Skeletal muscle tissue (tissue), 4 donors: Measurements from ENCODE around the gene EPB42. TPM values are rescaled to one million over a fixed set of nuclear protein-coding genes. Genes with fewer than 3 reads are reported as not detected.
"Not testable (repeated sequence)": the region's sequence is repeated elsewhere in the genome, so short reads cannot be mapped to it uniquely, and the experiment has no call there.

Experiments
- H3K27ac ChIP-seq: one replicate; pipeline ENCODE4 v1.7.0; 2013; ENCODE audit warnings: mild to moderate bottlenecking, low read depth, low read length, inconsistent platforms
- H3K27me3 ChIP-seq, 3 donors: one replicate each; pipeline ENCODE4 v1.7.0; 2013; ENCODE audit warnings: low read length in 3 of 3; ENCODE audit not compliant: control insufficient read depth in 3 of 3, insufficient read depth in 3 of 3
- H3K36me3 ChIP-seq, 3 donors: one replicate each; pipeline ENCODE4 v1.7.0; 2013; ENCODE audit warnings: low read length in 3 of 3; ENCODE audit not compliant: control insufficient read depth in 3 of 3, insufficient read depth in 3 of 3
- H3K4me1 ChIP-seq, 3 donors: one replicate each; pipeline ENCODE4 v1.7.0; 2013; ENCODE audit warnings: low read length in 3 of 3, mild to moderate bottlenecking in 3 of 3; ENCODE audit not compliant: control insufficient read depth in 3 of 3, insufficient read depth in 3 of 3
- H3K4me3 ChIP-seq, 3 donors: one replicate each; pipeline ENCODE4 v1.7.0; 2013; ENCODE audit warnings: low read length in 3 of 3
- H3K9ac ChIP-seq, 3 donors: one replicate each; pipeline ENCODE4 v1.7.0; 2013; ENCODE audit warnings: low read length in 3 of 3, mild to moderate bottlenecking in 3 of 3, moderate library complexity in 2 of 3, low read depth in 1 of 3
- H3K9me3 ChIP-seq, 3 donors: one replicate each; pipeline ENCODE4 v1.7.0; 2013; ENCODE audit warnings: low read length in 3 of 3; ENCODE audit not compliant: control insufficient read depth in 3 of 3
- total RNA-seq: library from RNA; depleted of rRNA; stranded (reverse); fragments of >200 nt; gene quantifications from one replicate; pipeline ENCODE4 v1.2.3, GENCODE V29; 2014
- donor health status: Osteomylitis.

EPB42 gene
- total RNA-seq, 1 donor from 2014 or later: 13.6 TPM

DNA sequence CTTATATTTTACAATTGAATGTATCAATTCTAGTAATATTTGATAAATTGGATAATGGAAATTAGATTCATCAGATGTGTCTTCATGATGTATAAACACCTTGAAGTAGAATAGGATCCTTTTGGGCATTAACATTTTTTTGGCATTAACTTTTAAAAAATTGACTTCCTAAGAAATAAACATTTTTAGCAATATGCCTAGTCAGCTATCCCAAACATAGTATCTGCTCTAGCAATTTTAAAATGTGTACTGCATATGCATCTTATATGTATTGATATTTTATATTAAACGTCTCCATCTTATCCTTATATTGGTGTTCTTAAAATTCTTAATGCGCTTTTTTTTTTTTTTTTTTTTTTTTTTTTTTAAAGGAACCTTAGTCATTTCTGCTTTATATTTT, 27.1 kb downstream of the EPB42 start:
- Histone ChIP-seq H3K4me3 (no peak overlapping the region), H3K27me3 (no peaks in the 10 kb centered on the region), H3K4me1 (peaks cover 12 to 24% (median 23%) of the 10 kb centered on the region in 3 donors), H3K36me3 (peaks cover 23 to 55% (median 52%) of the 10 kb centered on the region in 3 donors), H3K27ac (no peak overlapping the region), H3K9ac (no peak overlapping the region), H3K9me3 (no peaks in the 10 kb centered on the region)

DNA sequence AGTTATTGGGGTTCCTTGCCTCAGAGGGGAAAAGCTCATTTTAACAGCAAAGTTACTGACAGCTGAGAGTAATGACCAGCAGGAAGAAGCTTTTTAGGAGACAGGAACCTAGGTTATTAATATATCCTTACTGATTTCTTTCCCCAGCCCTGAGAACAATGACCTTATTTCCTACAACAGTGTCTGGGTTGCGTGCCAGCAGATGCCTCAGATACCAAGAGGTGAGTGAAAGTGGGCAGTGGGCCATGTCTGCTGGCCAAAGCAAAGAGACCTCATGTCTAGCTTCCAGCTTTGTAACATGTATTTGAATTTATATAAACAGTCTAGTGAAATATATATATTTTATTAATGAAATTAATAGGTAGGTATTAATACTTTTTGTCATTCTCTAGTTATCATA, 30.6 kb downstream of the EPB42 start:
- Histone ChIP-seq H3K9ac (peak overlapping the region in 2 of 3 donors; percentile 10 to 28), H3K27ac (peak overlapping the region; percentile 54), H3K9me3 (no peaks in the 10 kb centered on the region), H3K4me3 (no peak overlapping the region), H3K27me3 (no peaks in the 10 kb centered on the region), H3K36me3 (peaks cover 17 to 46% (median 37%) of the 10 kb centered on the region in 3 donors), H3K4me1 (peaks cover 21 to 24% (median 23%) of the 10 kb centered on the region in 3 donors)

DNA sequence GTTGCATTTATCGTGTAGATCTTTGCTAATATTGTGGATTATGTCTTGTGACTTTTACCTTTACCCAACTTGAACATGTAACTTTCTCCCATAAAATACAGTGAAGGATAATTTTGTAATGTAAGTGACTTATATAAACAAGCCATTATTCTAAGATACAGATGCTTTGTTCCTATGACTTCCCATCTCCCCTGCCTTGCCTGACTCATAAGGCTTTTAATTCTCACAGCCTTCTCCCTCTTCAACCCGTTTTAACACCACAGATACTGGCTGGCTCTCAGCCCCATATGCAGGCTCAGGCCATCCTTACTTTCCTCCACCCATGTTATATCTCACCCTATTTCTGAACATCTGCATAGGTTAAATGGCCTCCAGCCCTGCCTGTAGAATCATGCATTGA, 31.5 kb downstream of the EPB42 start:
- no peak overlapping the region for H3K27ac ChIP-seq
- no peaks in the 10 kb centered on the region for H3K27me3 ChIP-seq
- no peak overlapping the region for H3K4me3 ChIP-seq
- peaks cover 20 to 29% (median 25%) of the 10 kb centered on the region in 3 donors for H3K4me1 ChIP-seq
- no peaks in the 10 kb centered on the region for H3K9me3 ChIP-seq
- peaks cover 17 to 43% (median 37%) of the 10 kb centered on the region in 3 donors for H3K36me3 ChIP-seq
- H3K9ac ChIP-seq: peak overlapping the region in 1 of 3 donors; percentile 10

DNA sequence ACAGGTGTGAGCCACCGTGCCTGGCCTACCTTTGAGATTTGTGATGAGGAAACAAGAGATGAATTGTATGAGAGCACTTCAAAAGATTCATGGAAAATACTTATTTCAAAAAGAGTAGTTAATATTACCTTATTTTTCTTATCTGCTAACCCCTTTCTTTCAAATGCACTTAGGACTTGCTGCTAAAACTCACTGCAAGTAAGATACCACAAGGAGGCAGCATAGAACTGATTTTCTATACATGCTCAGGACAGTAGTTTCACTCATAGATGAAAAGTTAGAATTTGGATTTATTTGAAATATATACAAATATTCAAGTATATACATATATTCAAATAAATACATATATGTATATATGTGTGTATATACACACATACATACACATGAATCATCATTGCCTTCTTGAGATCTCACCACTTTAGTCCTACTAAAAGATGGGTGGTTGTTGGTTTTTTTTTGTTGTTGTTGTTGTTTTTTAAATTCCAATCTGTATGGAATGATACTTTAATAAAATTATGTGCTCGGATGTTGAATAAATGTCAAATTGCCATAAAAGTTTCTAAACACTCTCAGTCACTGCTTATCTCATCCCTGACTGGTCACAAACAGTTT, 33.2 kb downstream of the EPB42 start:
- Histone ChIP-seq H3K9ac (no peak overlapping the region), H3K27ac (no peak overlapping the region), H3K4me3 (no peak overlapping the region), H3K27me3 (no peaks in the 10 kb centered on the region), H3K36me3 (peaks cover 14 to 34% (median 31%) of the 10 kb centered on the region in 3 donors), H3K4me1 (peaks cover 19 to 25% (median 24%) of the 10 kb centered on the region in 3 donors), H3K9me3 (no peaks in the 10 kb centered on the region)

DNA sequence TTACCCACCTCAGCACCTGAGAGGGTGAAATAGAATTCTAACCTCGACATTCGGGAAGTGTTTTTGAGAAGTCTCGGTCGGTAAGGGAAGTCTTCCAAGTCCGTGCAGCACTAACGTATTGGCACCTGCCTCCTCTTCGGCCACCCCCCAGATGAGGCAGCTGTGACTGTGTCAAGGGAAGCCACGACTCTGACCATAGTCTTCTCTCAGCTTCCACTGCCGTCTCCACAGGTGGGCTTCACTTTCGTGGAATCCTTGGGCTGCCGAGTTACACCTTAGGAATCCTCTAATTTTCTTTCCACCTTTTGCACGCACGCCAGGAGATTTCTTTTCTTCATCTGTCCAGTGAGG, 34.8 kb downstream of the EPB42 start:
- H3K9ac ChIP-seq: peak overlapping the region; percentile 85 to 93 (median 90)
- no peaks in the 10 kb centered on the region for H3K9me3 ChIP-seq
- H3K4me1 ChIP-seq: peaks cover 24 to 33% (median 29%) of the 10 kb centered on the region in 3 donors
- peak overlapping the region; percentile 83 for H3K27ac ChIP-seq
- no peaks in the 10 kb centered on the region for H3K27me3 ChIP-seq
- H3K4me3 ChIP-seq: peak overlapping the region; percentile 90 to 94 (median 91)
- peaks cover 8 to 18% (median 18%) of the 10 kb centered on the region in 3 donors for H3K36me3 ChIP-seq

DNA sequence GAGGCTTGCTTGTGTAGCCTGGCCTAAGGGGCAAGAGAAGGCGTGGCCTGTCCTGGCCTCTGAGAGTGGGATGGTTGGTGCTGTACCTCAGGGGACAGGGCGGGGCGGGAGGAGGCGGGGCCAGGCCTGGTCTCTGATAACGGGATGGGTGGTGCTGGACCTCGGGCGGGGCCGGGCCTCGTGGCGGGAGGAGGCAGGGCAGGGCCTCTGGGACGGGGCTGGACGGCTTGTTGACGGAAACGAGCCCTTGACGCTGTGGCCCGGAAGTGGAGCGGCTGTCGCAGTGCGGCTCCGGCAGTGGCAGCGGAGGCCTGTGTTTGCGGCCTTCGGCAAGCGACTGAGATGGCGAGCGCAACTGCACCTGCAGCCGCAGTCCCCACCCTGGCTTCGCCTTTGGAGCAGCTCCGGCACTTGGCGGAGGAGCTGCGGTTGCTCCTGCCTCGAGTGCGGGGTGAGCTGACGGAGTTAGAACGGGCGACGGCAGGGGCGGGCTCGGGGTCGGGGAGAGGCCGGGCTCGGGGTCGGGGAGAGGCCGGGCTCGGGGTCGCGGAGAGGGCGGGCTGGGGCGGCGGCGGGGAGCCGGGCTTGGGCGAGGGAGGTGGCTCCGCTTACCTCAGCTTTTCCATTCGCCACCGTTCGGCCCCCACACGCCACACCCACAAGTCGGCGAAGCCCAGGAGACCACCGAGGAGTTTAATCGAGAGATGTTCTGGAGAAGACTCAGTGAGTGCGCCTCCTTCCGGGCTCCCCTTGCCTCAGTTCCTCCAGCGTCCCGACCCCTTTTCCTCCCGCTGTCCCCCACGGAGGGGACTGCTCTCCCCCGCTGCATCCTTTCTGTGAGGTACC, 35.4 kb downstream of the EPB42 start, which contains the start of gene CCNDBP1:
CCNDBP1 (plus strand) TSS at position 247 of the 846 bp plus-strand sequence; CDS start at position 343, 96 bp downstream.
- Histone ChIP-seq H3K4me1 (peaks cover 24 to 33% (median 30%) of the 10 kb centered on the region in 3 donors), H3K9ac (peak within 1 kb of the TSS; percentile 85 to 93 (median 90)), H3K4me3 (peak within 1 kb of the TSS; percentile 90 to 94 (median 91)), H3K27me3 (no peaks in the 10 kb centered on the region), H3K9me3 (no peaks in the 10 kb centered on the region), H3K27ac (peak within 1 kb of the TSS; percentile 83), H3K36me3 (peaks cover 2 to 12% (median 12%) of the 10 kb centered on the region in 3 donors)

DNA sequence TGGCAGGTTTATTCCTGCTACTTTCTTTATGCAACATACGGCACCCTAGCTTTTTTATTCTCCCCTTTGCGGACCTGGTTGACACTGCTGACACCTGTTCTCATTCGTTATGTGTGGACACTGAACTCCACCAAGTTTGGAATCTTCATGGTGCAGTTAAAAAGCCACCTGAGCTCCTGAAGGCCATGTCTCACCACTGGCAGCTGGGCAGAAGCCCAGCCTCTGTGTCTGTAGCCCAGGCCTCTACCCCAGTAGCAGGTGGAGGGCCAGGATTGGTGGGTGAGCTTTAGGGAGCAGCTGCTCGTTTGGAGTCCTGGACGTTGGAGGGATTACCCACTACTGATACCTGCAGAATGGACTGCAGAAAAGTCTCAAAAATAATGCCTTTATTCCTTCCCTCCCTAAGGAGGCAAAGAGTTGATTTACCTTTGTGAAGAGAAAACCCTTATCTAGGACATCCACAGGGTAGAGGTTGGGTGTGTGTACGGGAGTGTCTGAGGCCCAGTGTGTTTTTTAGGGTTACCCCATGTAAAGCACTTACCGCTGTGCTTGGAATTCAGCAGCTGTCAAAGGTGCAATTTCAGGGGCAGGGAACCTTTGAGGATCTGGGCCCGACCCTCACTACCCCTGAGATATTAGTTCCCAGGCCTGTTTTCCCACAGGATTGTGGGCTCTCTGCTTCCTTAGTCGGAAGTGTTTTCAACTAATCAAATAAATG, 36.3 kb downstream of the EPB42 start:
- Histone ChIP-seq H3K9me3 (no peaks in the 10 kb centered on the region), H3K36me3 (peaks cover 2 to 6% (median 5%) of the 10 kb centered on the region in 3 donors), H3K4me3 (peak overlapping the region in 2 of 3 donors; percentile 49 to 78), H3K9ac (peak overlapping the region in 2 of 3 donors; percentile 89 to 90), H3K4me1 (peaks cover 21 to 26% (median 22%) of the 10 kb centered on the region in 3 donors), H3K27me3 (no peaks in the 10 kb centered on the region), H3K27ac (peak overlapping the region; percentile 83)

DNA sequence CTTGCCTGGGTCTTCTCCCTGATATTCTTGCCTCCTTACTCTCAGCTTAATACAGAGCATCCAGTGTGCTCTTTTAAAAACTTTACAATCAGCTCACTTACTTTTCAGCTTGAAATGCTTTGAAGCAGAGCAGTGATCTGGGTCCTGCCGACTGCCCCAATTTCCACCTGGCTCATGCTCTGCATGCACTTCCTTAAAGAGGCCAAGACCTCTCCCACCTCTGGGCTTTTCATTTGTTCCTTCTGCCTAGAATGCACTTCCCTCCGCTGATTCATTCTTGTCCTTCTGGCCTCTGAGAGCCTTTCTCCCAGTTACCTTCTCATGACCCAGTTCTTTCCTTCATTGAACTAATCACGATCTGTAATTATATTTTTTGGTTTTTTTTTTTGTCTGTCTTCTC, 37.5 kb downstream of the EPB42 start:
- H3K36me3 ChIP-seq: no peaks in the 10 kb centered on the region

DNA sequence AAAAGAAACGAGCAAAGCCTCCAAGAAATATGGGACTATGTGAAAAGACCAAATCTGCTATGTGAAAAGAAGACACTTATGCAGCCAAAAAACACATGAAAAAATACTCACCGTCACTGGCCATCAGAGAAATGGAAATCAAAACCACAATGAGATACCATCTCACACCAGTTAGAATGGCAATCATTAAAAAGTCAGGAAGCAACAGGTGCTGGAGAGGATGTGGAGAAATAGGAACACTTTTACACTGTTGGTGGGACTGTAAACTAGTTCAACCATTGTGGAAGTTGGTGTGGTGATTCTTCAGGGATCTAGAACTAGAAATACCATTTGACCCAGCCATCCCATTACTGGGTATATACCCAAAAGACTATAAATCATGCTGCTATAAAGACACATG, 43.7 kb downstream of the EPB42 start:
- H3K27me3 ChIP-seq, H3K9ac ChIP-seq, H3K27ac ChIP-seq, H3K36me3 ChIP-seq, H3K9me3 ChIP-seq, H3K4me1 ChIP-seq, H3K4me3 ChIP-seq: not testable (repeated sequence)

More for the DNA sequence above, 37.5 kb downstream of the EPB42 start:
- H3K4me1 ChIP-seq: peaks cover 18 to 25% (median 19%) of the 10 kb centered on the region in 3 donors
- no peak overlapping the region for H3K27ac ChIP-seq
- H3K9ac ChIP-seq: no peak overlapping the region
- H3K4me3 ChIP-seq: no peak overlapping the region
- H3K9me3 ChIP-seq: no peaks in the 10 kb centered on the region
- no peaks in the 10 kb centered on the region for H3K27me3 ChIP-seq
